Measurements from ENCODE around the gene PYGO2.
"Not testable (repeated sequence)": the region's sequence is repeated elsewhere in the genome, so short reads cannot be mapped to it uniquely, and the experiment has no call there.

PYGO2 gene

DNA sequence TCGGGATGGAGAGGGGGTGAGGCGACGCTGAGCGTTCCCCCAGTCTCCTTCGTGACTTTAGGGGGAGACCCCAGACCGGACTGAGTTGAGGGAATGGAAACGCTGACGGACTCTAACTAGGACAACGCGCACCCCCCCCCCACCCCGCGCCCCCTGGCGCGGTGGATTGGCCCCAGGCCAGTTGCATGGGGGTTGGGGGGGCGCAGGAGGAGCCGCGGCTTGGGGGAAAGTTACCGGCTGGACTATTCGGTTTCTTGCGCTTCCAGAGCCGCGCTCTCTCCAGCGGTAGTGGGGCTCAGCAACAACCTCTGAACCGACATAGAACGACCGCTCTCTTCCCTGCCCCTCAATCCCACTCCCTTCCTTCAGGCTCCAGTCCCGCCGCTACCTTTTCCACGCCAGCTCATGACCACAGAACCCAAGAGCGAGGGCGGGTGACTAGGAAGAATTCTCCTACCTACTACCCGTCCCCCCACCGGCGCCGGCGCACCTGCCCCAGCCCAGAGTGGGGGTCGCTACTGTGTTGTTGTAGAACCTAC is 41.7 kb upstream of the PYGO2 start:
- H3K4me1 ChIP-seq (ENCODE audit: insufficient read depth, low read length), result peaks cover 32% of the 10 kb centered on the region
- H3K9me3 ChIP-seq (ENCODE audit: low read length), result no peaks in the 10 kb centered on the region
- H3K36me3 ChIP-seq (ENCODE audit: insufficient read depth, low read length), result no peaks in the 10 kb centered on the region
- H2AFZ ChIP-seq (ENCODE audit: low read depth, low read length), result peak overlapping the region; percentile 34
- no peaks in the 10 kb centered on the region for H3K27me3 ChIP-seq (ENCODE audit: insufficient read depth, low read length)
- H3K4me3 ChIP-seq (ENCODE audit: low read length), result peak overlapping the region; percentile 59

GRCh38 chr1:155002464-155003226 is 41.1 kb upstream of the PYGO2 start, which contains the start of gene ZBTB7B:
TSS of gene ZBTB7B (plus strand) at chr1:155002802. CDS start at chr1:155014661, 11,859 bp downstream.
- no peaks in the 10 kb centered on the region for H3K9me3 ChIP-seq (ENCODE audit: low read length)
- H3K27me3 ChIP-seq (ENCODE audit: insufficient read depth, low read length), result no peaks in the 10 kb centered on the region
- no peaks in the 10 kb centered on the region for H3K36me3 ChIP-seq (ENCODE audit: insufficient read depth, low read length)
- peak within 1 kb of the TSS; percentile 64 for H3K4me3 ChIP-seq (ENCODE audit: low read length)
- H3K4me1 ChIP-seq (ENCODE audit: insufficient read depth, low read length), result peaks cover 32% of the 10 kb centered on the region
- peak within 1 kb of the TSS; percentile 63 for H2AFZ ChIP-seq (ENCODE audit: low read depth, low read length)

DNA sequence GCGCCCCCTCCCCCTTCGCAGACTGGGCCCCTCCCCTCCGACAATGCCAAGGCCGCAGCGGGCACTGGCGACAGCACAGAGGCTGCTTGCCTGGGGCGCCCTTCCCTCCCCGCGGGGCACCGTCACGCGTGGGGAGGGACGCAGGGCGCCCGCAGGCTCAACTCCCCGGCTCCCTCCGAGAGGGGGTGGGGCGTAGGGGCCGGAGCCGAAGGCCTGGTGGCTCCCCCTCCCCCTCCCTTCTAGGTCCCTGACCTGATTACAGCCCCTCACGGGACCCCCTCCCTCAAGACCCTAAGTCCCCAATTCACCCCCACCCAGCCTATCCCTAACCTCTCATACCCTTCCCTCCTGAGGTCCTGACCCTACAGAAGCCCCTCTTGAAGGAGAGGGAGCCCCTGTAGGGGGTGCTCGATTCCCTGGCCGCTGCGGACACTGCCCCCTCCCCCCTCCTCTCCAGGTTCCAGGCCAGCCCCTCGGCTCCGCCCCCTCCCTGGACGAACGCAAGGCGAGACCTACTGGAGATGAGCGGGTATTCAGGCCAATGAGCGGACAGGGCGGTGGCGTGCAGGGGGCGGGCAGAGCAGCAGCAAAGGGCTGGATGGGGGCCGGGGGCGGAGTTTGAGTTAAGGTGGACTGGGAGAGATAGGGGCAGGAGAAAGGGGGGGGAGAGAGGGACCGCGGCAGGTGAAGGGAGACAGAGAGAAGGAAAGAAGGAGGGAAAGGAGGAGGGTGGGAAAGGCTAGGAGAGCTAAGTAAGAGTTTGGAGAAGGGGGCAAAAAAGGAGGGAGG is 40.3 kb upstream of the PYGO2 start:
- Histone ChIP-seq H3K4me3 (ENCODE audit: low read length) (peak overlapping the region; percentile 64), H3K27me3 (ENCODE audit: insufficient read depth, low read length) (no peaks in the 10 kb centered on the region), H2AFZ (ENCODE audit: low read depth, low read length) (peak overlapping the region; percentile 63), H3K4me1 (ENCODE audit: insufficient read depth, low read length) (peaks cover 32% of the 10 kb centered on the region), H3K36me3 (ENCODE audit: insufficient read depth, low read length) (no peaks in the 10 kb centered on the region), H3K9me3 (ENCODE audit: low read length) (no peaks in the 10 kb centered on the region)

GRCh38 chr1:155001425-155001674 is 39.8 kb upstream of the PYGO2 start:
- Histone ChIP-seq H2AFZ (ENCODE audit: low read depth, low read length) (peak overlapping the region; percentile 63), H3K27me3 (ENCODE audit: insufficient read depth, low read length) (no peaks in the 10 kb centered on the region), H3K4me3 (ENCODE audit: low read length) (peak overlapping the region; percentile 64), H3K4me1 (ENCODE audit: insufficient read depth, low read length) (peaks cover 32% of the 10 kb centered on the region), H3K36me3 (ENCODE audit: insufficient read depth, low read length) (no peaks in the 10 kb centered on the region), H3K9me3 (ENCODE audit: low read length) (no peaks in the 10 kb centered on the region)

DNA sequence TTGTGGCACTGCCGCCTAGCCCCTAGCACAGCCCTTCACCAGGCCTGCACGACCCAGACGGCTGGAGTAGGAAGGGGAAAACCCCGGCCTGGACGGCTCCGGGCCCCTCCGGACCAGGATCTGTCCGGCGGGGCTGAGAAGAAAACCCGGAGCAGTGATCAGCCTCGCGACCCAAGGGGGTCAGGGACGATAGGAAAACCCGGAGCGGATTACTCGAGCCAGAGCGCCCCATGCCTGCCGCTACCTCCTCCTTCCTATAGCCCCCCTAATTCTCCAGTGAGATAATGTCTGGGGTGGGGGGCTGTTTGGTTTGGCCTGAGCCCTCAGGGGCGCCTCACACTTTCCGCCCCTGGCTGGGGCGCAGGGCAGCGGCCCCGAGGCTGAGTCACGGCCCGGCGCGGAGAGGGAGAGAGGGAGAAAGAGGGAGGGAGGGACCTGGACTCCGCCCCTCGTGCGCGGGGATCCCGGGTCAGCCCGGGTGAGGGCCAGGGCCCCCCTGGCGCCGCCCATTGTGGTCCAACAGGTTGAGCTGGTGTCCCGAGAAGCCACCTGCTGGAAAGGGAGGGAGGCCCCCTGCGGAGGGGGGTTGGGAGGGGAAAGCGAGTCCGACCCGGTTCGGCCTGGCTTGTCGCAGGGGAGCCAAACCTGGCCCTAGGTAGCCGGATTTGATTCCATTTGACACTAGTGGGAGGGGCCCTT is 39.3 kb upstream of the PYGO2 start:
- H3K9me3 ChIP-seq (ENCODE audit: low read length), result no peaks in the 10 kb centered on the region
- H3K4me1 ChIP-seq (ENCODE audit: insufficient read depth, low read length), result peaks cover 32% of the 10 kb centered on the region
- H2AFZ ChIP-seq (ENCODE audit: low read depth, low read length), result peak overlapping the region; percentile 63
- H3K36me3 ChIP-seq (ENCODE audit: insufficient read depth, low read length), result no peaks in the 10 kb centered on the region
- peak overlapping the region; percentile 64 for H3K4me3 ChIP-seq (ENCODE audit: low read length)
- no peaks in the 10 kb centered on the region for H3K27me3 ChIP-seq (ENCODE audit: insufficient read depth, low read length)

GRCh38 chr1:155000411-155000725 is 38.8 kb upstream of the PYGO2 start:
- Histone ChIP-seq H2AFZ (ENCODE audit: low read depth, low read length) (no peak overlapping the region), H3K9me3 (ENCODE audit: low read length) (no peaks in the 10 kb centered on the region), H3K4me1 (ENCODE audit: insufficient read depth, low read length) (peaks cover 32% of the 10 kb centered on the region), H3K4me3 (ENCODE audit: low read length) (peak overlapping the region; percentile 64), H3K27me3 (ENCODE audit: insufficient read depth, low read length) (no peaks in the 10 kb centered on the region), H3K36me3 (ENCODE audit: insufficient read depth, low read length) (no peaks in the 10 kb centered on the region)

- no peaks in the 10 kb centered on the region for H3K27me3 ChIP-seq (ENCODE audit: insufficient read depth, low read length)
- H2AFZ ChIP-seq (ENCODE audit: low read depth, low read length), result no peak overlapping the region
- H3K4me3 ChIP-seq (ENCODE audit: low read length), result peak overlapping the region; percentile 64
- H3K9me3 ChIP-seq (ENCODE audit: low read length), result no peaks in the 10 kb centered on the region
- no peaks in the 10 kb centered on the region for H3K36me3 ChIP-seq (ENCODE audit: insufficient read depth, low read length)
- H3K4me1 ChIP-seq (ENCODE audit: insufficient read depth, low read length), result peaks cover 32% of the 10 kb centered on the region
These were observed 38.2 kb upstream of the PYGO2 start for GRCh38 chr1:154999571-155000410.

DNA sequence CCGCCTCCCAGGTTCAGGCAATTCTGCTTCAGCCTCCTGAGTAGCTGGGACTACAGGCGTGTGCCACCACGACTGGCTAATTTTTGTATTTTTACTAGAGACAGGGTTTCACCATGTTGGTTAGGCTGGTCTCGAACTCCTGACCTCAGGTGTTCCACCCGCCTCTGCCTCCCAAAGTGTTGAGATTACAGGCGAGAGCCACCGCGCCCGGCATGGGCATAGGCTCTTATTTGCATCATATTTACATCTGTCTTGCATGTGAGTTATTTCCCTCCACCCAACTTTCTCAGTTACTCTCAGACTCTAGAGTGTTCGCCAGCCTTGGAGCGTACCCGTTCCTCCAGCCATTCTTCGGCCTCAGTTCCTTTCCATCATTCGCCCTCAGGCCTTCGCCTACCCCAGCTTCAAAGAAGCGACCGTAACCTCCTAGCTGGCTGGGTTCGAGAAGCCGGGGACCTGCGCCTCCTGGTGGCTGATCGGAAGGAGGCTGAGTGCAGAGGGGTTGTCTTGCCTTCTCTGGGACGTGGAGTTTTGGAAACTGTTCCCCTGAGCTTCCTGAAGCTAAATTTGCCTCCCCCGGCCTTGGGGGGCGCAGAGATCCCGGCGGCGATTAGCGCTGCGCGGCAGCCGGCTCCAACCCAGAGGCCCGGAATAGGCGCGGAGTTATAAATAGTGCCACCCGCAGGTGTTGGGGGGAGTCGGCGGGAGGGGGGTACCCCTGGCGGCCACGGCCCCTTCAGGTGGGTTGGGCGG is 37.4 kb upstream of the PYGO2 start:
- Histone ChIP-seq H2AFZ (ENCODE audit: low read depth, low read length) (peak overlapping the region; percentile 41), H3K4me1 (ENCODE audit: insufficient read depth, low read length) (peaks cover 25% of the 10 kb centered on the region), H3K9me3 (ENCODE audit: low read length) (no peaks in the 10 kb centered on the region), H3K4me3 (ENCODE audit: low read length) (peak overlapping the region; percentile 36), H3K27me3 (ENCODE audit: insufficient read depth, low read length) (no peaks in the 10 kb centered on the region), H3K36me3 (ENCODE audit: insufficient read depth, low read length) (no peaks in the 10 kb centered on the region)

DNA sequence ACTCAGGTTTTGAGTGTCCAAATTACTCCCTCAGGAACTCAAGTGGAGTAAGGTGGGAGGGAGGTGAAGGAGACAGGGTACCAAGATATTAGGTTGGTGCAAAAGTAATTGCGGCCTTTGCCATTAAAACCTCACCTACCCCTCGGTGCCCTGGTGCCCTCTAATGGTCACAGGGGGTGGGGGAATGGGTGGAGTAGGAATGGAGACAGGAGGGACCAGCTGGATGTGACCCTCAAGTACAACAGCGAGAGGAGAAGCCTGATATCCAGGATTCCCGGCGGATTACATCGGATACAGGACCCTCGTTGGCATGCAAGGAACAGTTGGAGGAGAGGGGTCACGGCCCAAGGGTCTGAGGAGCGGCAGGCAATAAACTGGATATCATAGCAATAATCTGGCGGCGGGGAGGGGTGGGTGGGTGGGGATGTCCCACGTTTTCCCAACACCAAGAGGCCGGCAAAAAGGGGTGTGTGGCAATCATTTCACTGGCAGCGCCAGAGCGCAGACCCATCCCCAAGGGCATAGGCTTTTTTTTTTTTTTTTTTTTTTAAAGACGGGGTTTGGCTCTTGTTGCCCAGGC is 36.7 kb upstream of the PYGO2 start:
- Histone ChIP-seq H3K9me3 (ENCODE audit: low read length) (no peaks in the 10 kb centered on the region), H2AFZ (ENCODE audit: low read depth, low read length) (no peak overlapping the region), H3K4me1 (ENCODE audit: insufficient read depth, low read length) (peaks cover 20% of the 10 kb centered on the region), H3K36me3 (ENCODE audit: insufficient read depth, low read length) (no peaks in the 10 kb centered on the region), H3K4me3 (ENCODE audit: low read length) (no peak overlapping the region), H3K27me3 (ENCODE audit: insufficient read depth, low read length) (no peaks in the 10 kb centered on the region)

DNA sequence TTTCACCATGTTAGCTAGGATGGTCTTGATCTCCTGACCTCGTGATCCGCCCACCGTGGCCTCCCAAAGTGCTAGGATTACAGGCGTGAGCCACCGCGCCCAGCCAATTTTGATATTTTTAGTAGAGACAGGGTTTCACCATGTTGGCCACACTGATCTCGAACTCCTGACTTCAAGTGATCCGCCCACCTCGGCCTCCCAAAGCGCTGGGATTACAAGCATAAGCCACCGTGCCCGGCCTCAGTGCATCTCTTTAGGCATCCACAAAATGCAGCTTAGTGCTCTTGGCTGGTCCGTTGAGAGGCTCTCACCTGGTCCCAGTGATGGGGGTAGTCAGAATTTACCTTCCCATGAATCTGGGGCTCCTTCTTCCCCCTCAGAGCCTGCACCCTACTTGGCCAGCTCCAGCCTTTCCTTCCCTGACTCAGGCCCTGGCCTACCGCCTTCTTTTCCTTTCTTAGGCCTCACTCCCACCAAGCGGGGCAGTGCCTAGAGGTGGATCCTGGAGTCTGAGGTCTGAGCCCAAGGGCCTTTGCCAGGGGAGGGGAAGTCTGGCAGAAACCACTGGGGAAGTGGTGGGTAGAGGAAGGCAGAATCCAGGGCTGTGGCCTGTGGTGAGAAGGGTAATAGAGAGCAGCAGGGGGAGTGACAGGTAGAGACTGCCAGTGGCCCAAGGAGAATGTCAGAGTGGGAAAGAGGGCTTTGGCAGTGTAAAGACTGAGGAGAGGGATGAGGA is 35.6 kb upstream of the PYGO2 start:
- Histone ChIP-seq H3K36me3 (ENCODE audit: insufficient read depth, low read length) (peaks cover 7% of the 10 kb centered on the region), H3K4me1 (ENCODE audit: insufficient read depth, low read length) (peaks cover 18% of the 10 kb centered on the region), H2AFZ (ENCODE audit: low read depth, low read length) (no peak overlapping the region), H3K4me3 (ENCODE audit: low read length) (no peak overlapping the region), H3K9me3 (ENCODE audit: low read length) (no peaks in the 10 kb centered on the region), H3K27me3 (ENCODE audit: insufficient read depth, low read length) (no peaks in the 10 kb centered on the region)

GRCh38 chr1:154995301-154995983 is 33.9 kb upstream of the PYGO2 start:
- not testable (repeated sequence) for H3K27me3 ChIP-seq (ENCODE audit: insufficient read depth, low read length); H2AFZ ChIP-seq (ENCODE audit: low read depth, low read length); H3K36me3 ChIP-seq (ENCODE audit: insufficient read depth, low read length); H3K4me3 ChIP-seq (ENCODE audit: low read length); H3K9me3 ChIP-seq (ENCODE audit: low read length)
- peaks cover 11% of the 10 kb centered on the region for H3K4me1 ChIP-seq (ENCODE audit: insufficient read depth, low read length)
